GM12872 (cell line): Measurements from ENCODE around the gene CPA2.

ENCODE experiments used
- TF ChIP-seq, protein P1 (sequence below): IDR thresholded peaks from 3 replicates; pipeline ENCODE4 v1.5.1; 2011; ENCODE audit warnings: low read depth, mild to moderate bottlenecking, low read length, moderate library complexity; ENCODE audit not compliant: insufficient read depth

The CPA2 gene

DNA sequence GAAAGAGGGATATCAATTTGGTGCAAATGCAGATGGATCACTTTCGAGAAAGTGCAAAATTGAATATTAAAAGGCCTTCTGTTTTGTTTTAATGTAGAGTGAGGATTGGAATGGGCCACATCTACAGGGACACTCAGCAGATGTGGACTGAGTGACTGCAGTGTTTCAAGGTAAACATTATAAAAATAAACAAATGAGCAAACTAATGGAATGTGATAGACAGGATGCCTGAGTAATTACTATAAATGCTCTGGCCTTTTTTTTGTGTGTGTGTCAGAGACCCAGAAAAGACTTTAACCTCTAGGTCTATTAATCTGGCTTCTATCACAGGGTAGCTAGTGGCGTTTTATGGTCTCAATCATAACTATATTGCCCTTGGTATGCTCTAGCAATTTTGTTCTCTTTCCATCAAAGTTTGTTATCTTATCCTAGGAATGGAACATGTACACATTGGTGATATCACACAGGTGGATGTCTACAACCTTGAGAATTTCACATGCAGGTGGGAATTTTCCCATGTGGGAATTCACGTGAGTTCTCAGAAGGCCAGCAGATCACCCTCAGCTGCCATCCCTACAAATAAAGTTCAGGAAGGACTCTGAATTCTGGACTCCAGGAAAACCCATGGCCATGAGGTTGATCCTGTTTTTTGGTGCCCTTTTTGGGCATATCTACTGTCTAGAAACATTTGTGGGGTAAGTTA, at the start of gene CPA2:
CPA2 (plus strand) TSS at position 606 of the 703 bp plus-strand sequence; CDS start at position 625, 19 bp downstream.
- TF ChIP-seq, protein P1, sequence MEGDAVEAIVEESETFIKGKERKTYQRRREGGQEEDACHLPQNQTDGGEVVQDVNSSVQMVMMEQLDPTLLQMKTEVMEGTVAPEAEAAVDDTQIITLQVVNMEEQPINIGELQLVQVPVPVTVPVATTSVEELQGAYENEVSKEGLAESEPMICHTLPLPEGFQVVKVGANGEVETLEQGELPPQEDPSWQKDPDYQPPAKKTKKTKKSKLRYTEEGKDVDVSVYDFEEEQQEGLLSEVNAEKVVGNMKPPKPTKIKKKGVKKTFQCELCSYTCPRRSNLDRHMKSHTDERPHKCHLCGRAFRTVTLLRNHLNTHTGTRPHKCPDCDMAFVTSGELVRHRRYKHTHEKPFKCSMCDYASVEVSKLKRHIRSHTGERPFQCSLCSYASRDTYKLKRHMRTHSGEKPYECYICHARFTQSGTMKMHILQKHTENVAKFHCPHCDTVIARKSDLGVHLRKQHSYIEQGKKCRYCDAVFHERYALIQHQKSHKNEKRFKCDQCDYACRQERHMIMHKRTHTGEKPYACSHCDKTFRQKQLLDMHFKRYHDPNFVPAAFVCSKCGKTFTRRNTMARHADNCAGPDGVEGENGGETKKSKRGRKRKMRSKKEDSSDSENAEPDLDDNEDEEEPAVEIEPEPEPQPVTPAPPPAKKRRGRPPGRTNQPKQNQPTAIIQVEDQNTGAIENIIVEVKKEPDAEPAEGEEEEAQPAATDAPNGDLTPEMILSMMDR = no peak

DNA sequence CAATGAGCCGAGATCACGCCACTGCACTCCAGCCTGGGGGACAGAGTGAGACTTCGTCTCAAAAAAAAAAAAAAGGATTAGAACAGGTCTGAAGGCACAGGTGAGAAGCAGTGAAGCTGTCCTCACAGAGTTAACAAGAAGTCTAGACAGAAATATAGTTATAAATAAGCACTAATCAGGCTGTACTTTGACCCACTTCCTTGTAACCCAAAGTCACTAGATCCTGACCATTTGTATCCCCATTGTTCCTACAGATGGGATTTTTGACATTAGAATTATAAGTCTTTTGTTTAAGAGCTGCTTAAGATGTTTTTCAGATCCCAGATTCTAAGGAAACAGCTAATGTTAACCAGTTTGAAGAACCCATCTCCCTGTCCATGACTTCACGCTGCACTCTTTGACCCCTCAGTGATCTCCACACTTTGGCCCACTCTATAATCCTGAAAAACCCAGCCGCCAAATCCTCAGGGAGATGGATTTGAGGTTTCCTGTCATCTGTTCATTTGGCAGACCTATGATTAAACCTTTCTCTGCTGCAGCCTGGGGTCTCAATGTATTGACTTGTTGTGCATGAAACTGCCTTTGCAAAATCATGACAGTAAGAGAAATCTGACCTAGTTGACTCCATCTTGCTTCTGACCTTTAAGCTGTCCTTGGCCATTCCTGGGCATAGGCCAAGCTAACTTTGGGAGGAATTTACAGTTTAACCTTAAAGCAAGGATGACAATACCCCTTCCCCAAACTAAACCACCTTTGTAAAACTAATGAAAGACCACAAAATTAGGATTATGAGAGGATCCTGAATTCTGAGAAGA, 47.6 kb upstream of the CPA2 start:
- TF ChIP-seq, protein P1 = no peak

DNA sequence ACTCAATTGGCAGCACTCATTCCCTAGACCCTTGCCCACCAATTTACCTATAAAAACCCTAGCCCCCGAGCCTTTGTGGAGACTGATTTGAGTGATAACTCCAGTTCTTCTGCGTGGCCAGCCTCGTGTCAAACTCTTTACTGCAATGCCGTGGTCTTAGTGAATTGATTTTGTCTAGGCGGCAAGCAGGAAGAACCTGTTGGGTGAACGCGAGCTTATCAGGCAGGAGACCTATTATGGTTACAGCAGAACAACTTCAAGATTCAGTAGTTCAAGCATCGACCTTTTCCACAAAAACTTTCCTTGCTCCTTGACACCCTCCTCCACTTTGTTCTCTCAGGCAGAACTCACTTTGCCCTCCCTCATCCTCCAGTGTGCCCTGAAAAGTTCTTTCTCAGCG, 46.8 kb upstream of the CPA2 start:
- TF ChIP-seq, protein P1 = no peak

DNA sequence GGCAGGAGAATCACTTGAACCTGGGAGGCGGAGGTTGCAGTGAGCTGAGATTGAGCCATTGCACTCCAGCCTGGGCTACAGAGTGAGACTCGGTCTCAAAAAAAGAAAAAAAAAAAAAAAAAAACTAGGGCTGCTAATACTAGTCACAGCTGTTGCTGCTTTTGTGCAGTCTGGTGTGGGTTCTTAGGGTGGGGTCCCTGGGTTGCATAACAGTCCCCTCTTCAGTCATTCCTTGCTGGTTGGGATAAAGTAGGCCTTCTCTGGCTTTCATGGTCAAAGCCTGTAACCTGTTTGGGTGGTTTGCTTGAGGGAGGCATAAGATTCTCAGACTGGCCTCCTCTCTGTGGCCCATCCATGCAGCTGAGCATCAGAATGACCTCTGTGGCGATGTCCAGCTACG, 44.9 kb upstream of the CPA2 start:
- TF ChIP-seq, protein P1 = no peak

DNA sequence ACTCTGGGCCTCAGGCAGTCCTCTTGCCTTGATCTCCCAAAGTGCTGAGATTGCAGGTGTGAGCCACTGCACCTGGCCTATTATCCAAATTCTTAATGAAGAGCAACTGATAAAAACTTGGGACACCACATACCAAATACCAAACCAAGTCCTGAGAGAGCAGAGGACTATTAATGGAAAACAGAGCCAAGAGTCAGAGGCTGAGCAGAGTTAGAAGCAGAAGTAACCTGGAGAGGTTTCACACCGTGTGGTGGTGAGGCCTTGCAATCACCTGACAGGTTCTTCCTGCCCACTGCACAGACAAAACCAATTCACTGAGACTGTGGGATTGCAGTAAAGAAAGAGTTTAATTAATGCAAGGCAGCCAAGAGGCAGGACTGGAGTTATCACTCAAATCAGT, 43.0 kb upstream of the CPA2 start:
- TF ChIP-seq, protein P1 = no peak

DNA sequence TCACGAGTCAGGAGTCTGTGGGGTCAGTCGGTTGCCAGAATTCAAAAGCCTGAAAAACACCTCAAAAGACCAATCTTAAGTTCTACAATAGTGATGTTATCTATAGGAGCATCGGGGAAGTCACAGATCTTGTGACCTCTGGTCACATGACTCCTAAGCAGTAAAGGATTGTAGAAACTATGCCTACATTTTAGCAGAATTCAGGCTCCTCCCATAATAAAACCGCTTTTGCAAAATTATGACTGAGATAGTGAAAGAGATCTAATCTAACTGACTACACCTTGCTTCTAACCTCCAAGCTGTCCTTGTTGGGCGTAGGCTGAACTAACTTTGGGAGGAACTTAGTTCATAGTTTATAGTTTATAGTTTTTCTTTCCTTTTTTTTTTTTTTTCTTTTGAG, 42.5 kb upstream of the CPA2 start:
- TF ChIP-seq, protein P1 = no peak

DNA sequence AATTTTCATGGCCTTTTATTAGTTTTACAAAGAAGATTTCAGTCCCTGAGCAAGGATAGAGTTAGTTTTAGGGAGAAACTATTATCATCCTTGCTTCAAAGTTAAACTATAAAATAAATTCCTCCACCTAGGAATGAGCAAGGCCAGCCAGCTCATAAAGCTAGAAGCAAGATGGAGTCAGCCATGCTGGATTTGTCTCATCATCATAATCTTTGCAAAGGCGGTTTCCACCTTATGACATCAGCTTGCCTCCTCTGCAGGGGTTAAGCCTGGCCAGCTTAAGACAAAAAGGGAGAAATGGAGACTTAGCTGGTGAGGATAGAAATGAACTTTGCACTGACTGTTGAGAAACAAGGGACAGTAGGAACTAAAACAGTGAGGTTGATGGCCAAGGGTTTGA, 40.3 kb upstream of the CPA2 start:
- TF ChIP-seq, protein P1 = no peak
